SIG-M5 (cell line): Measurements from ENCODE around the gene FBRSL1.
"Not testable (repeated sequence)": the region's sequence is repeated elsewhere in the genome, so short reads cannot be mapped to it uniquely, and the experiment has no call there.

ENCODE experiments used
- DNase-seq: peaks from one replicate; lab custom pipeline; 2025; lab: John Stamatoyannopoulos, UW

FBRSL1 gene

GRCh38 chr12:132453361-132454192 is 36.4 kb upstream of the FBRSL1 start:
- no peak for DNase-seq

- DNase-seq: no peak
Observed at GRCh38 chr12:132454193-132454932, 35.6 kb upstream of the FBRSL1 start.

GRCh38 chr12:132454933-132455418 is 35.0 kb upstream of the FBRSL1 start:
- DNase-seq: no peak

GRCh38 chr12:132455565-132455964 is 34.4 kb upstream of the FBRSL1 start:
- DNase-seq: no peak

GRCh38 chr12:132456186-132456943 is 33.6 kb upstream of the FBRSL1 start:
- no peak for DNase-seq

- DNase-seq: no peak
Observed at GRCh38 chr12:132456944-132457495, 32.9 kb upstream of the FBRSL1 start.

GRCh38 chr12:132458441-132458840 is 31.5 kb upstream of the FBRSL1 start:
- DNase-seq: no peak

- no peak for DNase-seq
Observed at GRCh38 chr12:132458846-132459641, 30.9 kb upstream of the FBRSL1 start.

GRCh38 chr12:132460571-132460970 is 29.4 kb upstream of the FBRSL1 start:
- DNase-seq: no peak

- no peak for DNase-seq
Observed at GRCh38 chr12:132461526-132461925, 28.4 kb upstream of the FBRSL1 start.

- no peak for DNase-seq
Observed at GRCh38 chr12:132462788-132463187, 27.2 kb upstream of the FBRSL1 start.

- DNase-seq: not testable (repeated sequence)
Observed at GRCh38 chr12:132463284-132463924, 26.5 kb upstream of the FBRSL1 start.

- not testable (repeated sequence) for DNase-seq
Observed at GRCh38 chr12:132464304-132464703, 25.6 kb upstream of the FBRSL1 start.

GRCh38 chr12:132464820-132465219 is 25.1 kb upstream of the FBRSL1 start:
- DNase-seq: no peak

GRCh38 chr12:132465269-132466190 is 24.4 kb upstream of the FBRSL1 start:
- no peak for DNase-seq

- no peak for DNase-seq
Observed at GRCh38 chr12:132466241-132467201, 23.4 kb upstream of the FBRSL1 start.

- DNase-seq: no peak
Observed at GRCh38 chr12:132467511-132467910, 22.4 kb upstream of the FBRSL1 start.

GRCh38 chr12:132469423-132469822 is 20.5 kb upstream of the FBRSL1 start:
- no peak for DNase-seq
